Mammary epithelial cell (primary cell): ENCODE results near the gene SYNDIG1.

Experiments
- EZH2 ChIP-seq: IDR thresholded peaks from 2 replicates; pipeline ENCODE4 v1.6.1; 2012; ENCODE audit warnings: low read length, inconsistent platforms, borderline replicate concordance
- TF ChIP-seq, protein P1 (sequence below), 2 donors: IDR thresholded peaks in 1 of 2; conservative IDR thresholded peaks in 1 of 2; 2 replicates each; pipeline ENCODE4 v1.5.1; 2011 to 2012; ENCODE audit warnings: inconsistent platforms in 2 of 2, low read length in 2 of 2, mild to moderate bottlenecking in 2 of 2, control low read depth in 1 of 2, low read depth in 1 of 2; ENCODE audit not compliant: insufficient read depth in 1 of 2; ENCODE audit errors: extremely low read depth in 1 of 2

DNA sequence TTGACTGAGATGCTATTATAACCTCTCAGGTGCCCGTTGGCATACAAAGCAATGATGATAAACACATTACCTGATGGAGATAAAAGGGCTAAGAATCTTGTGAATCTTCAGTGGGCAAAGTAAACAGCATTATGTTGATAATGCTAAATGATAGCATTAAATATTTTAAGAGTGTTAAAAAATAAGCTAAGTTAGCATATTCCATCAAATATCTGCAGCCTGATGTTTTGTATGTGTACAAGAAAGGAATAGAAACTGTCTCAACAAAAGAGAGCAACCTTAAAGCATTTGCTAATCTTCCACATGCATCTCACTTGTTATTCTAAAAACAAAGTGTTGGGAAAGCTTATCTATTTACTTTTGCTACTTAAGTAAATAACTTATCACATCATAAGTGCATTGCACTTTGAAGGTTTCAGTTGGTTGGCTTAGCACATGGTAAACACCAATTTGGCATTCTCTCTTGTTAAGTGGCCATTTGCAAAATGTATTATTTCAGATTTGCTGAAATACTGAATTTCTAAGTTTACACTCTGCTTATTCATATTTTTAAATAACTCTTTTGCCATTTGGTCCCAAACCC is 151.6 kb downstream of the SYNDIG1 start:
- TF ChIP-seq, protein P1, sequence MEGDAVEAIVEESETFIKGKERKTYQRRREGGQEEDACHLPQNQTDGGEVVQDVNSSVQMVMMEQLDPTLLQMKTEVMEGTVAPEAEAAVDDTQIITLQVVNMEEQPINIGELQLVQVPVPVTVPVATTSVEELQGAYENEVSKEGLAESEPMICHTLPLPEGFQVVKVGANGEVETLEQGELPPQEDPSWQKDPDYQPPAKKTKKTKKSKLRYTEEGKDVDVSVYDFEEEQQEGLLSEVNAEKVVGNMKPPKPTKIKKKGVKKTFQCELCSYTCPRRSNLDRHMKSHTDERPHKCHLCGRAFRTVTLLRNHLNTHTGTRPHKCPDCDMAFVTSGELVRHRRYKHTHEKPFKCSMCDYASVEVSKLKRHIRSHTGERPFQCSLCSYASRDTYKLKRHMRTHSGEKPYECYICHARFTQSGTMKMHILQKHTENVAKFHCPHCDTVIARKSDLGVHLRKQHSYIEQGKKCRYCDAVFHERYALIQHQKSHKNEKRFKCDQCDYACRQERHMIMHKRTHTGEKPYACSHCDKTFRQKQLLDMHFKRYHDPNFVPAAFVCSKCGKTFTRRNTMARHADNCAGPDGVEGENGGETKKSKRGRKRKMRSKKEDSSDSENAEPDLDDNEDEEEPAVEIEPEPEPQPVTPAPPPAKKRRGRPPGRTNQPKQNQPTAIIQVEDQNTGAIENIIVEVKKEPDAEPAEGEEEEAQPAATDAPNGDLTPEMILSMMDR (conservative IDR thresholded peaks at IDR 0.05 in 1 of 2, IDR thresholded peaks at IDR 0.05 in 1 of 2; ENCODE audit: extremely low read depth in 1 of 2, insufficient read depth in 1 of 2, low read depth in 1 of 2, low read length in 2 of 2): no peak
- no peak for TF ChIP-seq EZH2
